H1 (cell line): Measurements from ENCODE around the gene GRM8. TPM values are rescaled to one million over a fixed set of nuclear protein-coding genes. Genes with fewer than 3 reads are reported as not detected.

Experiments
- CTCF ChIA-PET: fragments of 300-600 bp; sonication (Branson Sonifier 250); formaldehyde crosslinking; loops from one replicate; lab custom pipeline; 2021; ENCODE audit not compliant: partially characterized antibody; lab: Charles Lee
- POLR2A ChIA-PET: fragments of 300-600 bp; sonication (Branson Sonifier 250); formaldehyde crosslinking; loops from one replicate; lab custom pipeline; 2021; ENCODE audit warnings: inconsistent platforms; ENCODE audit not compliant: partially characterized antibody; lab: Charles Lee
- DNase-seq, 2 experiments: peaks; one replicate each; pipeline versions ENCODE4 v3.0.0 to v3.0.0-alpha.2; 2010 to 2022; ENCODE audit warnings: low spot score in 2 of 2, low read depth in 1 of 2, mixed read lengths in 1 of 2
- FAIRE-seq: peaks from 2 replicates; lab custom pipeline; 2011; peaks lifted over from hg19 to GRCh38; lab: Jason Lieb, UNC
- H2AFZ ChIP-seq: 2 replicates; pipeline ENCODE4 v1.8.1; 2012; ENCODE audit warnings: low read length, inconsistent platforms
- H2AK5ac ChIP-seq: 2 replicates; pipeline ENCODE4 v1.6.1; 2013; ENCODE audit warnings: low read depth, low read length
- H2BK120ac ChIP-seq: replicated peaks from 2 replicates; pipeline ENCODE3; 2013; ENCODE audit warnings: low read depth, low read length, inconsistent platforms
- H2BK12ac ChIP-seq: 2 replicates; pipeline ENCODE4 v1.6.1; 2013; ENCODE audit warnings: low read depth, low read length
- H2BK15ac ChIP-seq: 2 replicates; pipeline ENCODE4 v1.6.1; 2013; ENCODE audit warnings: low read length
- H2BK20ac ChIP-seq: 2 replicates; pipeline ENCODE4 v1.6.1; 2013; ENCODE audit warnings: low read length
- H2BK5ac ChIP-seq: 2 replicates; pipeline ENCODE4 v1.6.1; 2013; ENCODE audit warnings: low read depth, low read length
- H3K14ac ChIP-seq: 2 replicates; pipeline ENCODE4 v1.6.1; 2013; ENCODE audit warnings: inconsistent platforms; ENCODE audit not compliant: insufficient read length
- H3K18ac ChIP-seq: 2 replicates; pipeline ENCODE4 v1.6.1; 2013; ENCODE audit warnings: low read length; ENCODE audit errors: extremely low read depth
- H3K23ac ChIP-seq: 2 replicates; pipeline ENCODE4 v1.6.1; 2013; ENCODE audit warnings: inconsistent platforms; ENCODE audit not compliant: insufficient read length
- H3K23me2 ChIP-seq: 2 replicates; pipeline ENCODE4 v1.6.1; 2013; ENCODE audit warnings: low read depth, low read length
- H3K27ac ChIP-seq: 2 replicates; pipeline ENCODE4 v1.6.1; 2011; ENCODE audit warnings: low read depth, low read length, inconsistent platforms
- H3K27me3 ChIP-seq, 4 experiments: replicated peaks in 1 of 4; 1 replicate in 1 of 4; 2 replicates in 3 of 4; pipeline versions ENCODE4 v1.6.1 to v1.8.1; 2011 to 2013; ENCODE audit warnings: low read length in 3 of 4, mild to moderate bottlenecking in 3 of 4, inconsistent platforms in 2 of 4, mixed read lengths in 2 of 4, moderate library complexity in 1 of 4; ENCODE audit not compliant: control insufficient read depth in 3 of 4, insufficient read depth in 3 of 4; ENCODE audit errors: extremely low read depth in 1 of 4
- H3K36me3 ChIP-seq, 4 experiments: 2 replicates each; pipeline versions ENCODE4 v1.6.1 to v1.8.1; 2011 to 2013; ENCODE audit warnings: mild to moderate bottlenecking in 4 of 4, low read length in 3 of 4, moderate library complexity in 2 of 4, control low read depth in 1 of 4, inconsistent platforms in 1 of 4; ENCODE audit not compliant: insufficient read depth in 4 of 4, control insufficient read depth in 2 of 4
- H3K4ac ChIP-seq: replicated peaks from 2 replicates; pipeline ENCODE3; 2013; ENCODE audit warnings: low read length, low read depth, mixed read lengths, inconsistent platforms; ENCODE audit not compliant: insufficient read length
- H3K4me1 ChIP-seq, 4 experiments: replicated peaks in 1 of 4; 1 replicate in 1 of 4; 2 replicates in 3 of 4; pipeline versions ENCODE4 v1.6.1 to v1.8.1; 2011 to 2013; ENCODE audit warnings: low read length in 3 of 4, inconsistent platforms in 2 of 4, mixed read lengths in 1 of 4; ENCODE audit not compliant: insufficient read depth in 4 of 4, control insufficient read depth in 3 of 4
- H3K4me2 ChIP-seq, 2 experiments: 2 replicates each; pipeline versions ENCODE4 v1.6.1 to v1.8.1; 2011 to 2013; ENCODE audit warnings: low read depth in 2 of 2, low read length in 2 of 2, control low read depth in 1 of 2, inconsistent platforms in 1 of 2, mild to moderate bottlenecking in 1 of 2; ENCODE audit not compliant: insufficient read depth in 1 of 2
- H3K4me3 ChIP-seq, 4 experiments: fragments of 200-600, 300-600 bp in 1 of 4; sonication (generic), shearing (Covaris generic), sonication (Bioruptor Twin) in 1 of 4; 2 replicates each; pipeline versions ENCODE4 v1.5.1 to v1.8.1; 2011 to 2016; ENCODE audit warnings: low read length in 4 of 4, low read depth in 3 of 4, control low read depth in 2 of 4, inconsistent platforms in 2 of 4, mild to moderate bottlenecking in 2 of 4, mixed read lengths in 1 of 4, moderate library complexity in 1 of 4; ENCODE audit not compliant: insufficient read depth in 2 of 4; ENCODE audit errors: extremely low read depth in 1 of 4
- H3K56ac ChIP-seq: replicated peaks from 2 replicates; pipeline ENCODE3; 2013; ENCODE audit warnings: low read depth, mild to moderate bottlenecking, mixed read lengths, low read length, inconsistent platforms; ENCODE audit not compliant: insufficient read length
- H3K79me1 ChIP-seq: 2 replicates; pipeline ENCODE4 v1.6.1; 2013; ENCODE audit warnings: low read depth, low read length, control low read depth
- H3K79me2 ChIP-seq, 2 experiments: 2 replicates each; pipeline versions ENCODE4 v1.6.1 to v1.8.1; 2012 to 2013; ENCODE audit warnings: low read length in 2 of 2, mild to moderate bottlenecking in 2 of 2, inconsistent platforms in 1 of 2; ENCODE audit not compliant: insufficient read depth in 2 of 2, control insufficient read depth in 1 of 2
- H3K9ac ChIP-seq, 4 experiments: replicated peaks in 1 of 4; 1 replicate in 1 of 4; 2 replicates in 3 of 4; pipeline versions ENCODE4 v1.6.1 to v1.8.1; 2011 to 2013; ENCODE audit warnings: low read depth in 3 of 4, low read length in 3 of 4, control low read depth in 2 of 4, mild to moderate bottlenecking in 2 of 4, moderate library complexity in 2 of 4, inconsistent platforms in 1 of 4; ENCODE audit errors: extremely low read depth in 1 of 4
- H3K9me3 ChIP-seq, 2 experiments: 2 replicates each; pipeline versions ENCODE4 v1.6.1 to v1.8.1; 2012 to 2013; ENCODE audit warnings: mild to moderate bottlenecking in 2 of 2, moderate library complexity in 2 of 2, control low read depth in 1 of 2, inconsistent platforms in 1 of 2, low read depth in 1 of 2, low read length in 1 of 2, mixed read lengths in 1 of 2; ENCODE audit not compliant: insufficient read depth in 2 of 2
- H4K20me1 ChIP-seq, 2 experiments: replicated peaks in 1 of 2; 2 replicates each; pipeline versions ENCODE3 to v1.8.1; 2011 to 2013; ENCODE audit warnings: inconsistent platforms in 2 of 2, low read length in 2 of 2, mild to moderate bottlenecking in 1 of 2; ENCODE audit not compliant: insufficient read depth in 2 of 2, control insufficient read depth in 1 of 2
- H4K5ac ChIP-seq: 2 replicates; pipeline ENCODE4 v1.6.1; 2013; ENCODE audit warnings: low read length, low read depth, mixed read lengths, inconsistent platforms; ENCODE audit not compliant: insufficient read length
- H4K8ac ChIP-seq: 2 replicates; pipeline ENCODE4 v1.8.0; 2013; ENCODE audit warnings: mild to moderate bottlenecking, moderate library complexity, low read length, inconsistent platforms; ENCODE audit not compliant: insufficient read depth; ENCODE audit errors: extremely low read depth
- H4K91ac ChIP-seq: replicated peaks from 2 replicates; pipeline ENCODE3; 2013; ENCODE audit warnings: low read length, mixed read lengths, inconsistent platforms; ENCODE audit not compliant: insufficient read length
- BRCA1 ChIP-seq: IDR thresholded peaks from 2 replicates; pipeline ENCODE4 v1.6.1; 2012; ENCODE audit warnings: low read depth, low read length, improper control_type of control experiment
- EP300 ChIP-seq, 2 experiments: IDR thresholded peaks; 1 replicate in 1 of 2; 2 replicates in 1 of 2; pipeline ENCODE4 v1.6.1; 2011 to 2012; ENCODE audit warnings: low read depth in 2 of 2, low read length in 2 of 2, mild to moderate bottlenecking in 2 of 2, borderline replicate concordance in 1 of 2, inconsistent platforms in 1 of 2, moderate library complexity in 1 of 2
- GTF2F1 ChIP-seq: IDR thresholded peaks from 2 replicates; pipeline ENCODE4 v1.6.1; 2012; ENCODE audit warnings: low read depth, low read length, improper control_type of control experiment, borderline replicate concordance
- POLR2A ChIP-seq, 2 experiments: IDR thresholded peaks; 1 replicate in 1 of 2; 2 replicates in 1 of 2; pipeline ENCODE4 v1.6.1; 2011; ENCODE audit warnings: low read depth in 2 of 2, low read length in 2 of 2, mild to moderate bottlenecking in 2 of 2; ENCODE audit errors: control extremely low read depth in 1 of 2
- SAP30 ChIP-seq: fragments of 300-600 bp; sonication (generic); IDR thresholded peaks from 2 replicates; pipeline ENCODE4 v1.7.1; 2012; ENCODE audit warnings: low read length, moderate library complexity, mild to moderate bottlenecking, inconsistent platforms; ENCODE audit not compliant: insufficient read depth, insufficient replicate concordance
- TBP ChIP-seq: IDR thresholded peaks from 2 replicates; pipeline ENCODE4 v1.6.1; 2011; ENCODE audit warnings: low read depth, low read length, improper control_type of control experiment
- WGBS, 2 experiments: shearing (Covaris generic) in 1 of 2; methylation state at CpG; one replicate each; pipeline versions ENCODE4 v1.1.6 to v1.1.7; 2013 to 2015; ENCODE audit warnings: low lambda C conversion rate in 2 of 2, mixed read lengths in 2 of 2, inconsistent platforms in 1 of 2, low coverage in 1 of 2, missing lambda C conversion rate in 1 of 2; ENCODE audit not compliant: insufficient replicate concordance in 2 of 2, insufficient coverage in 1 of 2, insufficient read length in 1 of 2; ENCODE audit errors: extremely low coverage in 1 of 2, missing lambda C conversion rate in 1 of 2; 5-methylcytosine and 5-hydroxymethylcytosine counted together
- polyA plus RNA-seq, 7 experiments: library from polyadenylated mRNA; depleted of rRNA in 3 of 7; stranded (reverse) in 5 of 7; unstranded in 2 of 7; fragments of >200 nt in 5 of 7; fragments of 200-250 nt in 2 of 7; gene quantifications; 1 replicate in 5 of 7; 2 replicates in 1 of 7; 4 replicates in 1 of 7; pipeline versions ENCODE4 v1.2.1 to v1.2.3, GENCODE V29; 2011 to 2013; ENCODE audit warnings: missing spikeins in 2 of 7, mixed read lengths in 2 of 7
- total RNA-seq: library from RNA; stranded (reverse); fragmentation: NEBNext Ultra II Directional; extraction: Animal tissue kit (Norgen Biotek cat#: 25700); gene quantifications from 2 replicates; pipeline ENCODE4 v1.2.1, GENCODE V29; 2021

The GRM8 gene
- total and polyA plus RNA-seq, 2 of the 8 experiments (the other 6 are each of a cell fraction or from before 2014, with no cell fraction given) = 2.6 to 2.8 TPM

DNA sequence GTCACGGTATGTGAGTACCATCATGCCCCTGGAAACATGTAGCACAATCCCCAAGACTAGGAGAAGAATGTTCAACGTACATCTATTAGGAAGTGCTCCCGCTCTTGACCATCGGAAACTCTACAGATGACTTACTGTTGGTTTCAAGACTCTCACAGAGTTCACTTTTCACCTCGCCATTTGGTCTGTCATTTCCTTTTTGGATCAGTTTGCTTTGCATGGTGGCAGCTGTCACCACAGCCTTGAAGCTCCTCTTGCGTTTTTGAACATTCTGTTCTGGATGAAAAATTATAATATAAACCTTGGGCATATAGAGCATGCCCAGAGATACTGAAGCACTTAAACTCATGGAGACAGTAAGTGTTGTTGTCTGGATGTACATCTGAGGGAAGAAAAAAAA lies 806.8 kb downstream of the GRM8 start:
- FAIRE-seq (no peak), DNase-seq (no peak)
- Histone ChIP-seq H3K4me2 (no peak overlapping the region), H2BK15ac (no peak overlapping the region), H3K79me2 (no peaks in the 10 kb centered on the region), H2BK12ac (no peak overlapping the region), H4K91ac (no peak overlapping the region), H3K27me3 (no peaks in the 10 kb centered on the region), H3K27ac (no peak overlapping the region), H4K20me1 (no peaks in the 10 kb centered on the region), H3K56ac (no peak overlapping the region), H3K18ac (no peak overlapping the region), H3K4ac (no peak overlapping the region), H3K4me1 (no peaks in the 10 kb centered on the region), H2AFZ (no peak overlapping the region), H3K23me2 (no peaks in the 10 kb centered on the region), H3K23ac (no peak overlapping the region), H2BK20ac (no peak overlapping the region), H3K9me3 (no peaks in the 10 kb centered on the region), H4K5ac (no peak overlapping the region), H3K14ac (no peak overlapping the region), H2AK5ac (no peak overlapping the region), H3K9ac (no peak overlapping the region; a peak in 1 of 7 replicates), H4K8ac (no peak overlapping the region), H2BK5ac (no peak overlapping the region), H3K79me1 (no peaks in the 10 kb centered on the region), H2BK120ac (no peak overlapping the region), H3K4me3 (no peak overlapping the region), H3K36me3 (no peaks in the 10 kb centered on the region)
- POLR2A ChIA-PET = no interaction called here
- WGBS, 2 experiments = 94% methylated on average over 6 of the region's 6 CpGs; no CpG with 5 or more reads in 1 of the 2 experiments
- TF ChIP-seq GTF2F1 (no peak), SAP30 (no peak), EP300 (IDR thresholded peaks at IDR 0.05; ENCODE audit: borderline replicate concordance in 1 of 2, low read depth in 2 of 2, low read length in 2 of 2) (no peak), POLR2A (IDR thresholded peaks at IDR 0.05; ENCODE audit: control extremely low read depth in 1 of 2, low read depth in 2 of 2, low read length in 2 of 2) (no peak), BRCA1 (no peak), TBP (no peak)
- CTCF ChIA-PET = no interaction called here
